ACC112 (cell line): ENCODE data around the gene ZNF17.

Experiments used
- H2AFZ ChIP-seq: fragments of 200-600 bp; sonication (generic); one replicate; pipeline ENCODE4 v1.6.0; 2017; ENCODE audit warnings: antibody characterized with exemption, low read length; ENCODE audit not compliant: unreplicated experiment
- H3K27ac ChIP-seq: fragments of 200-600 bp; sonication (generic); 2 replicates; pipeline ENCODE4 v1.5.1; 2014; ENCODE audit warnings: low read depth, mild to moderate bottlenecking, antibody characterized with exemption, low read length, moderate library complexity
- H3K27me3 ChIP-seq: fragments of 200-600 bp; sonication (generic); 2 replicates; pipeline ENCODE4 v1.6.1; 2014; ENCODE audit warnings: mild to moderate bottlenecking, antibody characterized with exemption, low read length, moderate library complexity, mixed read lengths; ENCODE audit not compliant: insufficient read depth
- H3K36me3 ChIP-seq: fragments of 200-600 bp; sonication (generic); 2 replicates; pipeline ENCODE4 v1.6.1; 2016; ENCODE audit warnings: mild to moderate bottlenecking, antibody characterized with exemption, low read length, moderate library complexity, mixed read lengths; ENCODE audit not compliant: insufficient read depth
- H3K4me1 ChIP-seq: fragments of 200-600 bp; sonication (generic); one replicate; pipeline ENCODE4 v1.6.1; 2016; ENCODE audit warnings: low read length, mixed read lengths; ENCODE audit not compliant: insufficient read depth, unreplicated experiment, control insufficient read depth
- H3K4me3 ChIP-seq: fragments of 200-600 bp; sonication (generic); 2 replicates; pipeline ENCODE4 v1.5.1; 2014; ENCODE audit warnings: mild to moderate bottlenecking, low read depth, low read length
- H3K79me2 ChIP-seq: fragments of 200-600 bp; sonication (generic); one replicate; pipeline ENCODE4 v1.6.0; 2016; ENCODE audit warnings: low read length; ENCODE audit not compliant: control insufficient read depth, unreplicated experiment, insufficient read depth

The ZNF17 gene

DNA sequence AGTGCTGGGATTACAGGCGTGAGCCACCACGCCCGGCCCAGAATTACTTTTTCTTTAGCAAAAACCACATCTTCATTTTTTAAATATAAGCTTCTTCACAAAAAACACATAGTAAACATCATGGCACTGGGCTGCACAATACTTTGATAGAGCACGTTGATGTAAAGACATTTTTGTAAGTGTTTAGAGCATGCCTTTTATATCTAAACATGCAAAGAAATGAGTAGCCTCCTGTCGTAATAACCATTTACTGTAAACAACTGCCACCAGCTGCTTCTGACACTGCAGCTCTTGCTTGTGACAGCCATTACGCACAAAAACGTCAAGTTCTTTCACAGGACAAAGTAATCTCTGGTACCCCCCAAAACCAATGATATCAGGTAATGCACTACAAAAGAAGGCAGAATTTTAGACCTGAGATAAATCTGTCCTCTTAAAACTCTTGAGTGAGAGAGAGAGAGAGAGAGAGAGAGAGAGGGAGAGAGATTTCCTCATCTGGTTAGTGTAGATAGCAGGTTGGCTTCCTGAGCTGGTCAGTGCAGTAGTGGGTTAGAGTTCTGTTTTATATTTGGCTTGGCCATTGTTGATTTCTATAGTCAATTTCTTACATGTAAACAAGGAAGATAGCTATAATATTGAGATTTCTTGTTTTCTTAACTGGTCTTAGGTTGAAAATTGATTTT is 28.0 kb upstream of the ZNF17 start:
- Histone ChIP-seq H3K27me3 (no peaks in the 10 kb centered on the region), H3K79me2 (no peaks in the 10 kb centered on the region), H3K4me3 (no peak overlapping the region), H3K4me1 (no peaks in the 10 kb centered on the region), H3K27ac (no peak overlapping the region), H3K36me3 (peaks cover 5% of the 10 kb centered on the region; the same call in 1 of the 2 replicates), H2AFZ (no peak overlapping the region)

DNA sequence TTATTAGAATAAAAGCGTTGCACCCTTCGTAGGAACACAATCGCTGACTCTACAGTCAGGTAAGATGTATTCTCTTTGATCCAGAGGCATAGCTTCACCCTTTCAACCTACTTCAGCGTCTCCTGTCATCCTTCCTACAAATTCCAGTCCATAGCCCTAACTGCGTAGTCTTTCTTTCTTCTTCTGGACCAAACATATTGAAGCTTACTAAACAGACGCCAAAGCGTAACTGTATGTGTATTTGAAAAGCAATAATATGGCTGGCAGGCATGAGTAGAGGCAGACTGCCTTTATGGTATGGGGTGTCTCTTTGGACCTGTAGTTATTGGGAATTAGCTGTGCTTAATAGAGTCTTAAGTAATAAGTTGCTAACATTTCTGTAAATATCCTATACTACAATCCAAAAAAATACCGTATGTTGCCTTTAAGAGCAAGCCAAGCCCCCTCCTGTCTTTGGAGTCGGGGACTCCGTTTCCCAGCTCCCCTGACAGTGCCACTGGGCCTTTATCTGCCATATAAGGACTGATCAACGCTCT is 21.7 kb upstream of the ZNF17 start:
- Histone ChIP-seq H3K4me3 (peak overlapping the region; percentile 98), H3K27ac (peak overlapping the region; percentile 90), H3K27me3 (no peaks in the 10 kb centered on the region), H3K4me1 (no peaks in the 10 kb centered on the region), H2AFZ (peak overlapping the region; percentile 97), H3K36me3 (peaks cover 6% of the 10 kb centered on the region; the same call in 1 of the 2 replicates), H3K79me2 (peaks cover 29% of the 10 kb centered on the region)

- no peaks in the 10 kb centered on the region for H3K4me1 ChIP-seq
- H2AFZ ChIP-seq = peak within 1 kb of the TSS; percentile 97
- H3K27me3 ChIP-seq = no peaks in the 10 kb centered on the region
- H3K27ac ChIP-seq = peak within 1 kb of the TSS; percentile 90
- peak within 1 kb of the TSS; percentile 98 for H3K4me3 ChIP-seq
- peaks cover 9% of the 10 kb centered on the region; the same call in 1 of the 2 replicates for H3K36me3 ChIP-seq
- H3K79me2 ChIP-seq = peaks cover 29% of the 10 kb centered on the region
Observed at GRCh38 chr19:57389730-57390598, 21.0 kb upstream of the ZNF17 start, which contains the start of gene ZNF548. ZNF548 (plus strand) TSS chr19:57389854; CDS start chr19:57390100, 246 bp downstream.

GRCh38 chr19:57395710-57396109 is 15.3 kb upstream of the ZNF17 start:
- Histone ChIP-seq H3K4me1 (no peaks in the 10 kb centered on the region), H3K36me3 (peaks cover 46% of the 10 kb centered on the region), H3K27me3 (no peaks in the 10 kb centered on the region), H2AFZ (no peak overlapping the region), H3K27ac (no peak overlapping the region), H3K4me3 (no peak overlapping the region), H3K79me2 (peaks cover 21% of the 10 kb centered on the region)

DNA sequence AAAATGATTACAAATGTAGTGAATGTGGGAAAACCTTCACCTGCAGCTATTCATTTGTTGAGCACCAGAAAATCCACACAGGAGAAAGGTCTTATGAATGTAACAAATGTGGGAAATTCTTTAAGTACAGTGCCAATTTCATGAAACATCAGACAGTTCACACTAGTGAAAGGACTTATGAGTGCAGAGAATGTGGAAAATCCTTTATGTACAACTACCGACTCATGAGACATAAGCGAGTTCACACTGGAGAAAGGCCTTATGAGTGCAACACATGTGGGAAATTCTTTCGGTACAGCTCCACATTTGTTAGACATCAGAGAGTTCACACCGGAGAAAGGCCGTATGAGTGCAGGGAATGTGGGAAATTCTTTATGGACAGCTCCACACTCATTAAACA is 12.1 kb upstream of the ZNF17 start:
- Histone ChIP-seq H3K79me2 (no peaks in the 10 kb centered on the region), H3K4me1 (no peaks in the 10 kb centered on the region), H3K27ac (no peak overlapping the region), H3K4me3 (no peak overlapping the region), H3K27me3 (no peaks in the 10 kb centered on the region), H2AFZ (no peak overlapping the region), H3K36me3 (peaks cover 44% of the 10 kb centered on the region)

DNA sequence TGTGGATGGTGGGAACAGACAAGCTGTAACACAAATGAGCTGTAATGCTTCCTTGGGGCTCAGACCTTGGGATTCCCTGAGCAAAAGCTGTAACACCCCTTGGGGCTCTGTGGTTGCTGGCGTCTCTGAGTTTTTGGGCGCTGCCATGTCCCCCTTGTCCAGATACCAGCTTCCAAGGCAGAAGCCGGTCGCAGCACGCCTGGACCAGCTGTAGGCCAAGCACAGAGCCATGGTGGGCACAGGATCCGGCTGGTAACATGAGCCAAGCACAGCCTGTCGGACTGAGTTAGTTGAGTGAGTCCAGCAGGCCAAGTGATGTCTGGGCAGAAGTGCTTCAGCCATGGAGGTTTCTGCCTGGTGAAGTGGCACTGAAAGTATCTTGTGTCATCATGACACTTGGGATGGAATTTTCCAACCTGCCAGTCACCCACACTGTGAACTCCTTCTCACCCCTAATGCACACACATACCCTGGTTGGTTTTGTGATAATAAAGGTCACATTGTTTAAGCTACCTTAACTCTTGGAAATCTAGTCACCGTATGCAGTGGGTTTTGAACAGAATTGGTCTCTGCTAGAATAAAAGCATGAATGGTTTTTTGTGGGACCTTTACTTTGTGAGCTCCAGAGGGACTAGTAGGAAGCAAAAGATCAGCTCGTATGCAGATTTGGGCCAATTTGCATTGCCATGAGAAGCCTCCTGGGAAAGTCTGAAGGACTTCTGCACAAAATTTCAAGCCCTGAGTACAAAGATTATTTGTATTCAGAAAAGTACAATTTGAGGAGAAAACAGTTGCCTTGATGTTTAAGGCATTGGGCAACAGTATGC is 7.0 kb upstream of the ZNF17 start:
- H3K79me2 ChIP-seq = no peaks in the 10 kb centered on the region
- H3K27me3 ChIP-seq = no peaks in the 10 kb centered on the region
- H3K4me1 ChIP-seq = no peaks in the 10 kb centered on the region
- H3K4me3 ChIP-seq = no peak overlapping the region
- H2AFZ ChIP-seq = no peak overlapping the region
- H3K27ac ChIP-seq = no peak overlapping the region
- H3K36me3 ChIP-seq = peaks cover 12% of the 10 kb centered on the region

DNA sequence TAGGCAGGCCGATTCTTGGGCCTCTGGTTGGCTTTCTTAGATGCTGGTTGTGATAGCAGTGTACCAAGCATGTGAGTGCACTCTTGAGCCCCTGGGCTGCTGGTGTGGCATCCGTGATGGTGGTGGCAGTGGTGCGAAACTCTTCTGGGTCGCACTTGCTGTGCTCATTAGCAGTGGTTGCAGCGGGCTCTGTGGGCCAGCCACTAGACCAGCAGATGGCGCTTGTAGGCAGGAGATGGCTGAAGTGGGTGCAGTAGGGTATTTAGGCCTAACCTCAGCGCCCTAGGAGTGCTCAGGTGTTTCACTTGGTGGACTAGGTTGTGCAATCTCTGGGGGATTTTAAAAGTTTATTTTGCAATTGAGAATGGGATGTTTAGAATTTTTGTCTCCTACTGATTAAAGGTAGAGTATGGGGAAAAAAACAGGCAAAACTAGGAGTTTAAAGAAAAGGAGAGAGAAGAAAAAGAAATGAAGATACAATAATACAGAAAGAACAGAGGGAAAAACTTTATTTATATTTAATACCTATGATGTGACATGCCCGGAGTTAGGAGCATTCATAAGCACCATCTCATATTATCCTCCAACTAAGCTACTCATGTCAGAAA is 4.3 kb upstream of the ZNF17 start:
- H3K36me3 ChIP-seq = no peaks in the 10 kb centered on the region
- no peak overlapping the region for H3K27ac ChIP-seq
- H3K4me3 ChIP-seq = no peak overlapping the region
- H3K79me2 ChIP-seq = peaks cover 2% of the 10 kb centered on the region
- no peaks in the 10 kb centered on the region for H3K27me3 ChIP-seq
- H3K4me1 ChIP-seq = no peaks in the 10 kb centered on the region
- no peak overlapping the region for H2AFZ ChIP-seq

DNA sequence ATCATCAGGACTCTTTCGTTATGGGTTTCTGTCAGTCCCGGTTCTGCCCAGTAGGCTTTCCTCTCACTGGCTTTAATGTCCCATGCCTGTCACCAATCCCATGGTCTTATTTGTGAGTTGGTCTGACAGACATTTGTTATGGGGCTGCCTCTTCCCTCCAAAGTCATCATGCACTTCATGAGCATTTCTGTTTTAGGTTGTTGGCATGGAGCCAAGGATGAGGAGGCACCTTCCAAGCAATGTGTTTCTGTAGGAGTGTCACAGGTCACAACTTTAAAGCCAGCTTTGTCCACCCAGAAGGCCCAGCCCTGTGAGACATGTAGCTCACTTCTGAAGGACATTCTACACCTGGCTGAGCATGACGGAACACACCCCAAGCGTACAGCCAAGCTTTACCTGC is 8.5 kb downstream of the ZNF17 start:
- H3K4me3 ChIP-seq = no peak overlapping the region
- no peaks in the 10 kb centered on the region for H3K4me1 ChIP-seq
- H3K79me2 ChIP-seq = peaks cover 3% of the 10 kb centered on the region
- no peaks in the 10 kb centered on the region for H3K27me3 ChIP-seq
- peaks cover 43% of the 10 kb centered on the region for H3K36me3 ChIP-seq
- no peak overlapping the region for H2AFZ ChIP-seq
- no peak overlapping the region for H3K27ac ChIP-seq

DNA sequence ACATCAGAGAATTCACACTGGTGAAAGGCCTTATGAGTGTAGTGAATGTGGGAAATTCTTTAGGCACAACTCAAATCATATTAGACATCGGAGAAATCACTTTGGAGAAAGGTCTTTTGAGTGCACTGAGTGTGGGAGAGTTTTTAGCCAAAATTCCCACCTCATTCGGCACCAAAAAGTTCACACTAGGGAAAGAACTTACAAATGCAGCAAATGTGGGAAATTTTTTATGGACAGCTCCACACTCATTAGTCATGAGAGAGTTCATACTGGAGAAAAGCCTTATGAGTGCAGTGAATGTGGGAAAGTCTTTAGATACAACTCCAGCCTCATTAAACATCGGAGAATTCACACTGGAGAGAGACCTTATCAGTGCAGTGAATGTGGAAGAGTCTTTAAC is 10.1 kb downstream of the ZNF17 start:
- peaks cover 2% of the 10 kb centered on the region for H3K79me2 ChIP-seq
- H3K27ac ChIP-seq = no peak overlapping the region
- H3K27me3 ChIP-seq = no peaks in the 10 kb centered on the region
- peaks cover 43% of the 10 kb centered on the region for H3K36me3 ChIP-seq
- H3K4me1 ChIP-seq = no peaks in the 10 kb centered on the region
- no peak overlapping the region for H3K4me3 ChIP-seq
- H2AFZ ChIP-seq = no peak overlapping the region
